ENCODE measurements around the gene NUMBL.

Gene NUMBL

DNA sequence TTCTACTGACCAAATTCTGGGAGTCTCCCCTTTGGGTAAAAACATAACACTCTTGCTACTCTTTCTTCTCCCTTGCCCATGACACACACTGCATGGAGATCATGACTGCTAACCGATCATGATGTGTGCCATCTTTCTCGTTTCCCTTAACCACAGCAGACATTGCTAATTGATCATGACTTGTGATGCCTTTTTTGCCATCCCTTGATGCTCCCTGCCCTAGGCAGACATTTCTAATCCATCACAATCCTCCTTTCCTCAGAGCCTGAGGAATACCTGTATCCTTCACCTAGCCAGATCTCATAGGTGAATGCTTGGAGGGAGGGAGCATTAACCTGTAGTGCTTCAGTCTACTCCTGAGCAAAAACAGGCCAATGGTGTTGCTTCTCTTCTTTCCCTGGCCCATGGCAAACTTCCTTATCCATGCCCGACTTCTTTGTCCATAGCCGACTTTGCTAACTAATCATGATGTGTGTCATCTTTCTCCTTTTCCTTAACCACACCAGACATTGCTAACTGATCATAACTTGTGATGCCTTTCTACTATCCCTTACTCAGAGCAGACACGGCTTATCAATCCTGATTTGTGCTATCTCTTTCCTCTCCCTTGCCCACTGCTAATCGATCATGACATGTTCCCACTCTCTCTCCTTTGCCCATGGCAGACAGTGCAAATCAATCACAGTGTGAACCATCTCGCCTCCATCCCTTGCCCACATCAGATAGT is 17.7 kb downstream of the NUMBL start:
- no peak overlapping the region for H3K27ac ChIP-seq
- TF ChIP-seq, protein P1, sequence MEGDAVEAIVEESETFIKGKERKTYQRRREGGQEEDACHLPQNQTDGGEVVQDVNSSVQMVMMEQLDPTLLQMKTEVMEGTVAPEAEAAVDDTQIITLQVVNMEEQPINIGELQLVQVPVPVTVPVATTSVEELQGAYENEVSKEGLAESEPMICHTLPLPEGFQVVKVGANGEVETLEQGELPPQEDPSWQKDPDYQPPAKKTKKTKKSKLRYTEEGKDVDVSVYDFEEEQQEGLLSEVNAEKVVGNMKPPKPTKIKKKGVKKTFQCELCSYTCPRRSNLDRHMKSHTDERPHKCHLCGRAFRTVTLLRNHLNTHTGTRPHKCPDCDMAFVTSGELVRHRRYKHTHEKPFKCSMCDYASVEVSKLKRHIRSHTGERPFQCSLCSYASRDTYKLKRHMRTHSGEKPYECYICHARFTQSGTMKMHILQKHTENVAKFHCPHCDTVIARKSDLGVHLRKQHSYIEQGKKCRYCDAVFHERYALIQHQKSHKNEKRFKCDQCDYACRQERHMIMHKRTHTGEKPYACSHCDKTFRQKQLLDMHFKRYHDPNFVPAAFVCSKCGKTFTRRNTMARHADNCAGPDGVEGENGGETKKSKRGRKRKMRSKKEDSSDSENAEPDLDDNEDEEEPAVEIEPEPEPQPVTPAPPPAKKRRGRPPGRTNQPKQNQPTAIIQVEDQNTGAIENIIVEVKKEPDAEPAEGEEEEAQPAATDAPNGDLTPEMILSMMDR (IDR thresholded peaks at IDR 0.05; ENCODE audit: low read depth, low read length) = no peak
- H3K36me3 ChIP-seq = peaks cover 96% of the 10 kb centered on the region
- H3K9me3 ChIP-seq (ENCODE audit: severe bottlenecking) = peaks cover 22% of the 10 kb centered on the region
- H3K27me3 ChIP-seq (ENCODE audit: insufficient read depth, low read depth, severe bottlenecking) = no peaks in the 10 kb centered on the region
- no peak for DNase-seq
- no peak overlapping the region for H3K4me3 ChIP-seq (ENCODE audit: low read depth, low read length)

DNA sequence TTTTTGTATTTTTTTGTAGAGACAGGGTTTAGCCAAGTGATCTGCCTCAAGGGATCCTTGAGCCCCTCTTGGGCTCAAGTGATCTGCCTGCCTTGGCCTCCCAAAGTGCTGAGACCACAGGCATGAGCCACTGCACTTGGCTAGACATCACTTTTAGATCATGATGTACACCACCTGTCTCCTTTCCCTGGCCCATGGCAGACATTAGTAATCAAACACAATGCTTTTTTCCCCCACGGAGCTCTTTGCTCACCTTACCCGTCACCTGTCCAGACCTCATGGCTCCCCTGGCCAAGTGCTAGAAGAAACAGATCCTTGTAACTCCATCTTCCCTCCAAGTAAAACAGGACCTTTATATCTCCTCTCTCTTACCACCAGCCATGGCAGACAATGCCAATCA is 18.4 kb downstream of the NUMBL start:
- Histone ChIP-seq H3K36me3 (peaks cover 96% of the 10 kb centered on the region), H3K27me3 (ENCODE audit: insufficient read depth, low read depth, severe bottlenecking) (no peaks in the 10 kb centered on the region)

DNA sequence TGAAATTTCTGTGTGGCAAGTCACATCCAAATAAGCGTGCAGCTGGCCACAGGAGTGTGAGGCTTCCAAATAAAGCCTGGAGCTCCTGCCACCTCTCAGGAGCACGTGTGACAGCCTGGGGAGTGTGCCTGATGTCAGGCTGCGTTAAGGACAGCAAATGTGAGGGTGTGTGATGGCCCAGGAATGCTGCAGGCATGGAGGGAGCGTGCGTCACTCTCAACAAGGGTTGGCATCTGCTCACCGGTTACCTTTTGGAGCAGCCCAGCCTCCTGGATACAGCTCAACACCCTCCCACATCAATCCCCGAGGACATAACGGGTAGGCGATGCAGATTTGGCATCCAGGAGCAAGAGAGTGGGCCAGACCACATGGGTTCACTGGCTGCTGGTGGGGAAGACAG is 19.0 kb downstream of the NUMBL start:
- Histone ChIP-seq H3K36me3 (peaks cover 95% of the 10 kb centered on the region), H3K4me3 (ENCODE audit: low read depth, low read length) (no peak overlapping the region), H3K27ac (no peak overlapping the region)

More for the DNA sequence above, 18.4 kb downstream of the NUMBL start:
- Histone ChIP-seq H3K4me3 (ENCODE audit: low read depth, low read length) (no peak overlapping the region), H3K27ac (no peak overlapping the region), H3K9me3 (ENCODE audit: severe bottlenecking) (peaks cover 22% of the 10 kb centered on the region)
- no peak for DNase-seq
- TF ChIP-seq, protein P1 (IDR thresholded peaks at IDR 0.05; ENCODE audit: low read depth, low read length) = no peak

DNA sequence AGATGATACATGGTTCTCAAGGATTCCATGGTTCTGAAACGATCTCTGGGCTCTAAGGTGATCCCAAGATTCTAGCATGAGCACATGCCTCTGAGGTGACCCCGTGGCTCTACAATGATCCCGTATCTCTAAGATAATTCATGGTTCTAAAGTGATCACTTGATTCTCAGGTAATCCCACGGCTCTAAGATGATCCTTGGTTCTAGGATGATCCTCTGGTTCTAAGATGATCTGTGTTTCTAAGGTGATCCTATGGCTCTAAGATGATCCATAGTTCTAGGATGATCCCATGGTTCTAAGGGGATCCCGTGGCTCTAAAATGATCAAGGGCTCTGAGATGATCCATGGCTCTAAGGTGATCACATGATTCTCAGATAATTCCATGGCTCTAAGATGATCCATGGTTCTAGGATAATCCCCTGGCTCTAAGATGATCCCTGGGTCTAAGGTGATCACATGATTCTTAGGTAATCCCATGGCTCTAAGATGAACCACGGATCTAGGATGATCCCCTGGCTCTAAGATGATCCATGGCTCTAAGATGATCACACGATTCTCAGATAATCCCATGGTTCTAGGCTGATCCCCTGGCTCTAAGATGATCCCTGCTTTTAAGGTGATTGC is 21.3 kb downstream of the NUMBL start:
- Histone ChIP-seq H3K27me3 (ENCODE audit: insufficient read depth, low read depth, severe bottlenecking) (no peaks in the 10 kb centered on the region), H3K36me3 (peaks cover 75% of the 10 kb centered on the region), H3K9me3 (ENCODE audit: severe bottlenecking) (peaks cover 22% of the 10 kb centered on the region), H3K4me3 (ENCODE audit: low read depth, low read length) (no peak overlapping the region), H3K27ac (no peak overlapping the region)
- DNase-seq = no peak
- TF ChIP-seq, protein P1 (IDR thresholded peaks at IDR 0.05; ENCODE audit: low read depth, low read length) = no peak

More for the DNA sequence above, 19.0 kb downstream of the NUMBL start:
- DNase-seq = no peak
- TF ChIP-seq, protein P1 (IDR thresholded peaks at IDR 0.05; ENCODE audit: low read depth, low read length) = no peak
- Histone ChIP-seq H3K27me3 (ENCODE audit: insufficient read depth, low read depth, severe bottlenecking) (no peaks in the 10 kb centered on the region), H3K9me3 (ENCODE audit: severe bottlenecking) (peaks cover 22% of the 10 kb centered on the region)

DNA sequence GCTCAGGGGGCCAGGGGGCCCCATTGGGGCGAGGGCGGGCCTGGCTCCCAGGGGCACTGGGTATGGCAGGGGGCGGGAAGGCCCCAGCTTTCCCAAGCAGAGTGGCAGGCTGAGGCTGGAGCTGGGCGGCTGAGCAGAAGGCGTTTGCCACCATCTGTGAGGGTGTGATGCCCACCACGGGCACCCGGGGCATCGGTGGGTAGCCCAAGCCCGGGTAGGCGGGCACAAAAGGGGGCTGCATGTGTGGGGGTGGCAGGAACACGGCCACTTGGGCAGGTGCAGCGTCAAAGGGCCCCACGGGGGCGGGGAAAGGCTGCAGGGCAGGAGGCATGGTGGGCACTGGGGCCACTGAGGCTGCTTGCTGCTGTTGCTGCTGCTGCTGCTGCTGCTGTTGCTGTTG is 22.8 kb downstream of the NUMBL start:
- Histone ChIP-seq H3K36me3 (peaks cover 60% of the 10 kb centered on the region), H3K9me3 (ENCODE audit: severe bottlenecking) (peaks cover 22% of the 10 kb centered on the region), H3K27me3 (ENCODE audit: insufficient read depth, low read depth, severe bottlenecking) (no peaks in the 10 kb centered on the region), H3K4me3 (ENCODE audit: low read depth, low read length) (no peak overlapping the region), H3K27ac (no peak overlapping the region)
- TF ChIP-seq, protein P1 (IDR thresholded peaks at IDR 0.05; ENCODE audit: low read depth, low read length) = no peak
- no peak for DNase-seq
